Activated CD8-positive, alpha-beta T cell treated with anti-CD3 and anti-CD28 coated beads for 36 hours (primary cell): Measurements from ENCODE around the gene PPP2R1B. TPM values are rescaled to one million over a fixed set of nuclear protein-coding genes. Genes with fewer than 3 reads are reported as not detected.

ENCODE experiments used
- ATAC-seq: fragments of 200-7000 bp; cut with Tn5 transposase; one replicate; pipeline ENCODE4 v1.10.0; 2021; ENCODE audit warnings: mild to moderate bottlenecking, moderate library complexity
- CTCF ChIA-PET: fragments of 350-600 bp; sonication (Branson Sonifier 250); formaldehyde crosslinking; loops from one replicate; lab custom pipeline; 2021; ENCODE audit warnings: antibody characterized with exemption; lab: Charles Lee
- POLR2A ChIA-PET: fragments of 350-600 bp; sonication (Branson Sonifier 250); formaldehyde crosslinking; loops from one replicate; lab custom pipeline; 2021; ENCODE audit warnings: antibody characterized with exemption; lab: Charles Lee
- DNase-seq: peaks from one replicate; pipeline ENCODE4 v3.0.0-alpha.2; 2020
- H3K27ac Mint-ChIP-seq: one replicate; pipeline ENCODE4 v1.8.0; 2021; ENCODE audit warnings: mild to moderate bottlenecking, mixed read lengths
- H3K27me3 Mint-ChIP-seq: one replicate; pipeline ENCODE4 v1.8.0; 2021; ENCODE audit warnings: mixed read lengths
- H3K36me3 Mint-ChIP-seq: one replicate; pipeline ENCODE4 v1.8.0; 2021; ENCODE audit warnings: low read depth, mixed read lengths
- H3K4me1 Mint-ChIP-seq: one replicate; pipeline ENCODE4 v1.8.0; 2021; ENCODE audit warnings: low read depth, mixed read lengths
- H3K4me3 Mint-ChIP-seq: one replicate; pipeline ENCODE4 v1.8.0; 2021; ENCODE audit warnings: mild to moderate bottlenecking, moderate library complexity, mixed read lengths
- H3K9me3 Mint-ChIP-seq: one replicate; pipeline ENCODE4 v1.8.0; 2021; ENCODE audit warnings: mixed read lengths
- CTCF ChIP-seq: fragments of 200-600 bp; IDR thresholded peaks from one replicate; pipeline ENCODE4 v1.8.0; 2022; ENCODE audit warnings: antibody characterized with exemption, mild to moderate bottlenecking
- intact Hi-C: fragments of 100-400 bp; cut with micrococcal nuclease; formaldehyde crosslinking; loops from one replicate; pipeline ENCODE4 v1.10.0; 2022
- total RNA-seq, 2 experiments: library from RNA; stranded (reverse); gene quantifications; one replicate each; pipeline ENCODE4 v1.2.3, GENCODE V29; 2021

Gene PPP2R1B
- total RNA-seq, 2 experiments from 2014 or later = 49.7 to 54.0 TPM

GRCh38 chr11:111745719-111746504 lies 20.3 kb downstream of the PPP2R1B start:
- POLR2A ChIA-PET = no interaction called here
- H3K4me1 Mint-ChIP-seq = no peaks in the 10 kb centered on the region

GRCh38 chr11:111743700-111744099 lies 22.5 kb downstream of the PPP2R1B start:
- DNase-seq (no peak), ATAC-seq (no peak)
- Mint-ChIP-seq H3K27ac (no peak overlapping the region), H3K4me3 (no peak overlapping the region), H3K9me3 (no peaks in the 10 kb centered on the region), H3K27me3 (no peaks in the 10 kb centered on the region), H3K36me3 (peaks cover 49% of the 10 kb centered on the region), H3K4me1 (no peaks in the 10 kb centered on the region)
- ChIA-PET POLR2A (no interaction called here), CTCF (no interaction called here)
- intact Hi-C loops = no loop called here
- no peak for TF ChIP-seq CTCF

More at GRCh38 chr11:111745719-111746504, 20.3 kb downstream of the PPP2R1B start:
- no peaks in the 10 kb centered on the region for H3K9me3 Mint-ChIP-seq
- no peak overlapping the region for H3K4me3 Mint-ChIP-seq
- no peak for ATAC-seq
- H3K27me3 Mint-ChIP-seq = no peaks in the 10 kb centered on the region
- DNase-seq = no peak
- peaks cover 57% of the 10 kb centered on the region for H3K36me3 Mint-ChIP-seq
- CTCF ChIA-PET = no interaction called here
- intact Hi-C loops = no loop called here
- H3K27ac Mint-ChIP-seq = no peak overlapping the region
- no peak for TF ChIP-seq CTCF

GRCh38 chr11:111741751-111742150 lies 24.4 kb downstream of the PPP2R1B start:
- peaks cover 41% of the 10 kb centered on the region for H3K36me3 Mint-ChIP-seq

GRCh38 chr11:111739299-111739698 lies 26.9 kb downstream of the PPP2R1B start:
- intact Hi-C loops = no loop called here
- H3K27me3 Mint-ChIP-seq = no peaks in the 10 kb centered on the region
- H3K36me3 Mint-ChIP-seq = peaks cover 24% of the 10 kb centered on the region
- POLR2A ChIA-PET = interaction anchor here (0.7 to 1.3 kb wide), 2 partner anchors 22 to 431 kb away, joined by 3 read pairs; no protein-coding TSS in a partner anchor
- no peak for ATAC-seq
- CTCF ChIA-PET = no interaction called here
- H3K4me1 Mint-ChIP-seq = no peaks in the 10 kb centered on the region
- no peak for DNase-seq
- H3K27ac Mint-ChIP-seq = no peak overlapping the region
- no peak overlapping the region for H3K4me3 Mint-ChIP-seq
- no peak for TF ChIP-seq CTCF
- H3K9me3 Mint-ChIP-seq = no peaks in the 10 kb centered on the region

More at GRCh38 chr11:111741751-111742150, 24.4 kb downstream of the PPP2R1B start:
- Mint-ChIP-seq H3K4me1 (no peaks in the 10 kb centered on the region), H3K27ac (peak overlapping the region; percentile 51), H3K4me3 (no peak overlapping the region), H3K9me3 (no peaks in the 10 kb centered on the region), H3K27me3 (no peaks in the 10 kb centered on the region)
- TF ChIP-seq CTCF = no peak
- ATAC-seq (no peak), DNase-seq (no peak)
- POLR2A ChIA-PET = no interaction called here
- CTCF ChIA-PET = interaction anchor here (0.6 to 1.9 kb wide), 4 partner anchors 11 to 38 kb away, joined by 3 to 7 read pairs (median 4); partner anchors contain the start of gene PPP2R1B
- intact Hi-C loops = no loop called here
